HepG2 (cell line): ENCODE measurements around the gene SAPCD2. TPM values are rescaled to one million over a fixed set of nuclear protein-coding genes. Genes with fewer than 3 reads are reported as not detected.
"Not testable (repeated sequence)": the region's sequence is repeated elsewhere in the genome, so short reads cannot be mapped to it uniquely, and the experiment has no call there.

Source experiments
- ATAC-seq: fragments of 200-7000 bp; cut with Tn5 transposase; 3 replicates; pipeline ENCODE4 v1.9.1; 2020; ENCODE audit warnings: mild to moderate bottlenecking, moderate library complexity
- BruUV-seq: library from RNA; stranded (reverse); fragments of 400-500 nt; replicated peaks from 2 replicates; lab custom pipeline; 2021; lab: Mats Ljungman, UMichigan
- CTCF ChIA-PET: fragments of 300-600 bp; formaldehyde crosslinking; extraction: SDS; loops from one replicate; lab custom pipeline; 2021; ENCODE audit warnings: low total read pairs, inconsistent platforms, low intra/inter-chr PET ratio; lab: Yijun Ruan, JAX
- POLR2A ChIA-PET: fragments of 350-600 bp; sonication (Branson Sonifier 250); formaldehyde crosslinking; loops from one replicate; lab custom pipeline; 2020; ENCODE audit warnings: antibody characterized with exemption, inconsistent platforms; lab: Yijun Ruan, JAX
- DNase-seq: peaks from one replicate; pipeline ENCODE4 v3.0.0-alpha.2; 2015; ENCODE audit warnings: low spot score
- FAIRE-seq: peaks from 3 replicates; lab custom pipeline; 2011; peaks lifted over from hg19 to GRCh38; lab: Jason Lieb, UNC
- H2AFZ ChIP-seq: one replicate; pipeline ENCODE4 v1.6.1; 2011; ENCODE audit warnings: low read length, inconsistent platforms
- H3K27ac ChIP-seq: fragments of 300-600 bp; 3 replicates; pipeline ENCODE4 v1.8.0; 2011; ENCODE audit warnings: mixed run types, mild to moderate bottlenecking, mixed read lengths, low read length, inconsistent platforms; ENCODE audit not compliant: insufficient read depth; ENCODE audit errors: extremely low read length
- H3K27me3 ChIP-seq, 2 experiments: fragments of 200-600 bp in 1 of 2; 2 replicates in 1 of 2; 3 replicates in 1 of 2; pipeline versions ENCODE4 v1.6.0 to v1.8.0; 2011; ENCODE audit warnings: low read length in 2 of 2, mild to moderate bottlenecking in 2 of 2, moderate library complexity in 2 of 2, inconsistent platforms in 1 of 2; ENCODE audit not compliant: insufficient read depth in 2 of 2, control insufficient read depth in 1 of 2
- H3K36me3 ChIP-seq, 2 experiments: fragments of 200-600 bp in 1 of 2; replicated peaks in 1 of 2; 2 replicates in 1 of 2; 3 replicates in 1 of 2; pipeline versions ENCODE4 v1.5.1 to v1.8.0; 2011; ENCODE audit warnings: low read length in 2 of 2, inconsistent platforms in 1 of 2; ENCODE audit not compliant: insufficient read depth in 2 of 2, control insufficient read depth in 1 of 2
- H3K4me1 ChIP-seq: 2 replicates; pipeline ENCODE4 v1.5.1; 2012; ENCODE audit warnings: low read length, inconsistent platforms; ENCODE audit not compliant: insufficient read depth
- H3K4me2 ChIP-seq: 2 replicates; pipeline ENCODE4 v1.6.0; 2011; ENCODE audit warnings: low read depth, low read length, inconsistent platforms
- H3K4me3 ChIP-seq, 3 experiments: fragments of 200-600 bp in 1 of 3; sonication (generic), shearing (Covaris generic) in 1 of 3; replicated peaks in 1 of 3; 2 replicates each; pipeline ENCODE4 v1.5.1; 2011 to 2016; ENCODE audit warnings: low read length in 3 of 3, inconsistent platforms in 2 of 3, low read depth in 2 of 3, mild to moderate bottlenecking in 2 of 3, control low read depth in 1 of 3, mixed read lengths in 1 of 3; ENCODE audit not compliant: insufficient read depth in 1 of 3
- H3K79me2 ChIP-seq: one replicate; pipeline ENCODE4 v1.6.1; 2011; ENCODE audit warnings: low read length, inconsistent platforms; ENCODE audit not compliant: insufficient read depth
- H3K9ac ChIP-seq: 2 replicates; pipeline ENCODE4 v1.6.0; 2011; ENCODE audit warnings: mild to moderate bottlenecking, low read depth, low read length, inconsistent platforms; ENCODE audit not compliant: insufficient read depth
- H3K9me3 ChIP-seq: 2 replicates; pipeline ENCODE4 v1.5.1; 2012; ENCODE audit warnings: mild to moderate bottlenecking, low read length
- H4K20me1 ChIP-seq: 2 replicates; pipeline ENCODE4 v1.6.0; 2011; ENCODE audit warnings: inconsistent platforms, mild to moderate bottlenecking, low read length, moderate library complexity; ENCODE audit not compliant: insufficient read depth
- HNRNPL ChIP-seq: fragments of 200-400 bp; formaldehyde crosslinking; IDR thresholded peaks from 2 replicates; pipeline ENCODE4 v1.6.1; 2017; ENCODE audit warnings: mild to moderate bottlenecking, low read depth, low read length
- ZNF121 ChIP-seq: sonication (generic); formaldehyde crosslinking; IDR thresholded peaks from 2 replicates; pipeline ENCODE4 v1.5.0; 2020; ENCODE audit warnings: mild to moderate bottlenecking, missing genetic modification reagents
- ZNF263 ChIP-seq: sonication (generic); formaldehyde crosslinking; IDR thresholded peaks from 2 replicates; pipeline ENCODE4 v1.4.0; 2020; ENCODE audit warnings: missing genetic modification reagents
- ZNF570 ChIP-seq: sonication (generic); formaldehyde crosslinking; IDR thresholded peaks from 2 replicates; pipeline ENCODE4 v1.4.0; 2020; ENCODE audit warnings: mild to moderate bottlenecking, missing genetic modification reagents, borderline replicate concordance
- WGBS: methylation state at CpG from one replicate; pipeline ENCODE4 v1.1.6; 2017; ENCODE audit warnings: low lambda C conversion rate; 5-methylcytosine and 5-hydroxymethylcytosine counted together
- in situ Hi-C: cut with HindIII; loops from 2 replicates; pipeline ENCODE4 v1.10.0; 2017; ENCODE audit warnings: low pct_unique_long_range_greater_than_20kb; ENCODE audit not compliant: extremely low pct_ligation_motif_present
- intact Hi-C: fragments of 100-400 bp; cut with micrococcal nuclease; formaldehyde crosslinking; loops from one replicate; pipeline ENCODE4 v1.10.0; 2022; ENCODE audit not compliant: unreplicated experiment
- polyA plus RNA-seq, 8 experiments: library from polyadenylated mRNA; depleted of rRNA in 3 of 8; stranded (reverse) in 7 of 8; unstranded in 1 of 8; fragments of >200 nt; fragmentation: Illumina TruSeq in 4 of 8; extraction: Trizol in 4 of 8; gene quantifications; 2 replicates each; pipeline versions ENCODE4 v1.2.1 to v1.2.3, GENCODE V29; 2011 to 2016; ENCODE audit warnings: low read depth in 4 of 8, missing spikeins in 1 of 8, mixed read lengths in 1 of 8; ENCODE audit not compliant: insufficient read depth in 1 of 8
- total RNA-seq, 5 experiments: library from RNA; depleted of rRNA; stranded (reverse); fragments of >200 nt; fragmentation: Illumina TruSeq; extraction: Trizol; gene quantifications; 2 replicates each; pipeline ENCODE4 v1.2.3, GENCODE V29; 2016; ENCODE audit warnings: low read depth in 1 of 5
- TF ChIP-seq, protein P1 (sequence below): sonication (generic); formaldehyde crosslinking; IDR thresholded peaks from 2 replicates; pipeline ENCODE4 v1.5.0; 2020; ENCODE audit warnings: mild to moderate bottlenecking, missing genetic modification reagents

Gene SAPCD2
- total and polyA plus RNA-seq, 2 of the 13 experiments (the other 11 are each of a cell fraction or from before 2014, with no cell fraction given) = 21.9 to 42.8 TPM

DNA sequence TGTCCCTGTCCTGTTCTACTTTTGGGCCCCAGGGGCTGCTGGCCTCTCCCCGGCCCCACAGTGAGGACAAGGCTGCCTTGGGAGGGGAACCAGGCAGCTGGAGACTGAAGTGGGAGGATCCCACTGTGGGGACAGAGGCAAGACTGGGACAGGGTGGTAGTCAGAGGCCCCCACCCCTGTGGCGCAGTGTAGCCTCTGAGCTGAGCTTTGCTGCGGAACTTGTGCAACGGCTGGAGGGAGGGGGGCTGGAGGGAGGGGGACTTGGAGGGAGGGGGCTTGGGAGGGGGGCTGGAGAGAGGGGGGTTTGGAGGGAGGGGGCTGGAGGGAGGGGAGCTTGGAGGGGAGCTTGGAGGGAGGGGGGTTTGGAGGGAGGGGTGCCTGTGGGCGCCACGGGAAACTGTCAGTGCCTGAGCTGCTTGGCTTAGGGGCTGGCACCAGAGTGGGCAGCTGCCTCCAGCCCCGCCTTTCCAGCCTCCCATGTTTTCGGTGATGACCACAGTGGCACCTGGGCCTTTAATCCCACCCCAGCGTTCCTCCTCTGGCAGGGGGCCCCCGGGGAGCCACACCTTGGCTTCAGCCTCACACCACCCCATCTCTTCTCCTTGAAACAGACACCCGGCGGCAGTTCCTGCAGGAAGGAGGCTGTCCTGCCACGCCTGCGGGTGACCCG is 36.2 kb downstream of the SAPCD2 start (continued):
- peak; percentile 67; the same call in 1 of the 2 replicates for TF ChIP-seq HNRNPL
- TF ChIP-seq ZNF570 = no peak
- TF ChIP-seq, all 625 proteins: peak for 6

DNA sequence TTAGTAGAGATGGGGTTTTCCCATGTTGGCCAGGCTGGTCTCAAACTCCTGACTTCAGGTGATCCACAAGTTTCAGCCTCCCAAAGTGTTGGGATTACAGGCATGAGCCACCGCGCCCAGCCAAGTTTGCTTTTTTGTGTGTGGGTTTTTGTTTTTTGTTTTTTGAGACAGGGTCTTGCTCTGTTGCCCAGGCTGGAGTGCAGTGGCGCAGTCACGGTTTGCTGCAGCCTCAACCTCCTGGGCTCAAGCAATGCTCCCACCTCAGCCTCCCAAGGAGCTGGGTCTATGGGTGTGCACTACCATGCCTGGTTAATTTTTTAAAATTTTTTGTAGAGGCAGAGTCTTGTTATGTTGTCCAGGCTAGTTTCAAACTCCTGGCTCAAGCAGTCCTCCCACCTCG is 36.9 kb downstream of the SAPCD2 start:
- FAIRE-seq, H3K4me3 ChIP-seq, BruUV-seq, POLR2A ChIA-PET, DNase-seq, H2AFZ ChIP-seq, H3K79me2 ChIP-seq, ATAC-seq, H3K4me2 ChIP-seq: not testable (repeated sequence)
- WGBS = 74% methylated on average over 5 of the region's 5 CpGs
- H3K27me3 ChIP-seq = peaks cover 0 to 14% of the 10 kb centered on the region in 2 experiments; a peak in 1 of 5 replicates
- TF ChIP-seq ZNF121 (CRISPR knock-in tag) (peak; percentile 64; the same call in 1 of the 2 replicates), ZNF263 (CRISPR knock-in tag) (0 out of 2 replicates have a peak, but pooled peaks have one; percentile 41)
- TF ChIP-seq, protein P1, sequence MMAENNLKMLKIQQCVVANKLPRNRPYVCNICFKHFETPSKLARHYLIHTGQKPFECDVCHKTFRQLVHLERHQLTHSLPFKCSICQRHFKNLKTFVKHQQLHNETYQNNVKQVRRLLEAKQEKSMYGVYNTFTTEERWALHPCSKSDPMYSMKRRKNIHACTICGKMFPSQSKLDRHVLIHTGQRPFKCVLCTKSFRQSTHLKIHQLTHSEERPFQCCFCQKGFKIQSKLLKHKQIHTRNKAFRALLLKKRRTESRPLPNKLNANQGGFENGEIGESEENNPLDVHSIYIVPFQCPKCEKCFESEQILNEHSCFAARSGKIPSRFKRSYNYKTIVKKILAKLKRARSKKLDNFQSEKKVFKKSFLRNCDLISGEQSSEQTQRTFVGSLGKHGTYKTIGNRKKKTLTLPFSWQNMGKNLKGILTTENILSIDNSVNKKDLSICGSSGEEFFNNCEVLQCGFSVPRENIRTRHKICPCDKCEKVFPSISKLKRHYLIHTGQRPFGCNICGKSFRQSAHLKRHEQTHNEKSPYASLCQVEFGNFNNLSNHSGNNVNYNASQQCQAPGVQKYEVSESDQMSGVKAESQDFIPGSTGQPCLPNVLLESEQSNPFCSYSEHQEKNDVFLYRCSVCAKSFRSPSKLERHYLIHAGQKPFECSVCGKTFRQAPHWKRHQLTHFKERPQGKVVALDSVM = peak; percentile 21; the same call in 1 of the 2 replicates
- TF ChIP-seq, all 625 proteins: peak for 3; not testable (repeated sequence) for 622
- H3K9ac ChIP-seq, H3K9me3 ChIP-seq, intact Hi-C loops, H3K36me3 ChIP-seq, H4K20me1 ChIP-seq, H3K27ac ChIP-seq, CTCF ChIA-PET: not testable (repeated sequence)
- in situ Hi-C loops = loop anchor here (5.0 to 10.0 kb wide), 2 partner anchors 86 to 189 kb away; partner anchors contain the start of genes AJM1, C8G and PHPT1
- peaks cover 64% of the 10 kb centered on the region for H3K4me1 ChIP-seq
